Retina (tissue), 1 donor: ENCODE results near the gene LRRC74B.
A peak's percentile ranks its signal among the peaks of the same experiment; 100 is the strongest.
"Not testable (repeated sequence)": the region's sequence is repeated elsewhere in the genome, so short reads cannot be mapped to it uniquely, and the experiment has no call there.

ENCODE experiments used
- DNase-seq: peaks from one replicate; pipeline ENCODE4 v3.0.0-alpha.2; 2016

LRRC74B gene

DNA sequence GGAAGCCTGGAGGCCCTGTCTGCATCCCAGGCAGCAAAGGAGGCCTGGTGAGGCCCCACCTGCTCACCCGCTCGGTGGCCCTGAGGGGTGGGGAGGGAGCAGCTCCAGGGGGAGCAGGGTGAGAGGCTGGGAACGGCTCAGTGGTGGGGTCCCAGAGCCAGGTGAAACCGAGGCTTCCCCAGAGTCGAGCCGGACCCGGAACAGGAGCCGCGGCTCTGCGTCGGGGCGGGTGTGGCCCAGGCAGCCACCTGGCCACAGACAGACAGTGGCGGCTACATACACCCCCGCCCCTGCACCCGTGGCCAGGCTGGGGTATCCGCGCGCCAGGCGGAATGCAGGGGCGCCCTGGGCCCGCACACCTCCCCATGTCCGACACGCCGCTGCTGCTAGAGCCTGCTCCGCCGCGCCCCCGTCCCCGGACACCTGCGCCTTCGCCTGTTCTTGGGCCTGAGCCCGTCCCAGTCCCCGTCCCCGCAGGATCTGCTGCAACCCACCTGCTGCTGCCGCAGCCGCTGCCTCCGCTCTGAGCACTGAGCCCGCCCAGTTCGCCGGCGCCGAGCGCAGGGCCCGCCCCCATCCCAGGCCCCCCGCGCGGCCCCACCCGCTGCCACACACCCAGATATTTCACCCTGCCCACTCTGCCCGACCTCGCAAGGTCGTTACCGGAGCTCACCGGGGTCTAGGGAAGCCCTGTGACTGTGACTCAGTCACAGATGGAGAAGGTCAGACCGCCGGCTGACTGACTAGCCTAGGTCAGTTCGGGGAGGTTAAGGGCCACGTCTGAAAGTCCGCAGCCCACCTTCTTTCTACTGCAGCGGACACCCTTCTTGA, 13.5 kb upstream of the LRRC74B start, which contains the start of gene SLC7A4:
TSS of gene SLC7A4 (minus strand) at position 525 of the 831 bp plus-strand sequence. CDS start 749 bp downstream, outside the sequence.
- DNase-seq = peak; percentile 60

DNA sequence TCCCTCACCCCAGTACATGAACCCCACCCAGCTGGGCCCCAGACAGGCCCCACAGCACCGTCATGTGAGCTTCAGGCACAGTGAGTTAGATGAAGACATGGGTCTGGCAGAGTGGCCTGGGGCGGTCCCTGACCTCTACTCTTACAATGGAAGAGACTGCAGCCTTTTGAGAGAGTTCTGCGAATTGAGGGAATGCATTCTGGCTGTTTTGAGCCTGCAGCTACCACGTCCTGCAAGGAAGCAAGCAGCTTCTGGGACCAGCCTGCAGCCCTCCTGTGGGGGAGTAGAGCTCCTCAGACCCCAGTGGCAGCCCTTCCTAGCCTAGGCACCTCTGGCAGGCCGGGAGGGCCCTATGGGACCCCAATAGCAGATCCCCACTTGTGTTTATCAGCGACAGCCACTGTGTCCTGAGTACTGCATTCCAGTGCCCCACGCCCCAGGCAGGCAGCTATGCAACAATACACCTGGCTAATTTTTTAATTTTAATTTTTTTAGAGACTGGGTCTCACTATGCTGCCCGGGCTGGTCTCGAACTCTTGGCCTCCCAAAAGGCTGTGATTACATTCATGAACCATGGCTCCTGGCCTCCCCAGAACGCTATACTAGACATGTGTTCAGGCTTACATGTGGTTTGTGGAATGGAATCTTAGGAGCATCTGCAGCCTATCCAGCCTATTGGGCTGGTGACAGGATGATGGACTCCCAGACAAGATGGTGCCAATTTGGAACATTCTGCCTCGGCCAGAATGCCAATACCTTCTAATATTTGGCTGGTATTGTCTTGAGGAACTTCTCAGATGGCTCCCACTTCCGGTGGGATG, 12.7 kb upstream of the LRRC74B start:
- DNase-seq = no peak

DNA sequence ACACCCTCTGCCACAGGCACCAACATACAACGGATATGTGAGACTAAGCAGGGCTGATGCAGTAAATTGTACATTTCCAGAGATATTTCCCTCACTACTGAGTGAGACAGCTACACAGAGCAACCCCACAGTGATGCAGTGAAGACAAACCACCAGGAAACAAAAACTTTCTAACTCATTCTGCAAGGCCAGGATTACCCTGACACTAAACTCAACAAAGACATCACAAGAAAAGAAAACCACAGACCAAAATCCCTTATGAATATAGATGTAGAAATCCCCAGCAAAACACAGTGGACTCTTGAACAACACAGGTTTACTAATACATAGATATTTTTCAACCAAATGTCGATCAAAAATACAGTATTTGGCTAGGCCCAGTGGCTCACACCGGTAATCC, 11.9 kb upstream of the LRRC74B start:
- DNase-seq = no peak

DNA sequence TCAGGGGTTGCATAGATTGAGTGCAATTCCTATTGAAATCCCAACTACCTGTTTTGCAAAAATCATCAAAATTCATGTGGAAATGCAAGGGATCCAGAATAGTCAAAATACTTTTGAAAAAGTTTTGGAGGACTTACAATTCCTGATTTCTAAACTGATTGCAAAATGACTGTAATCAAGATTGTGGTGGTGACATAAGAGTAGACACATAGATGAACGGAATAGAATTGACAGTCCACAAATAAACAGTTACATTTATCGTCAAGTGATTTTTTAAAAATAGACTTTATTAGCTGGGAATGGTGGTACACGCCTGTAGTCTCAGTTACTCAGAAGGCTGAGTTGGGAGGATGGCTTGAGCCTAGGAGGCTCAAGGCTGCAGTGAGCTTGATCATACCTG, 10.8 kb upstream of the LRRC74B start:
- DNase-seq = no peak

DNA sequence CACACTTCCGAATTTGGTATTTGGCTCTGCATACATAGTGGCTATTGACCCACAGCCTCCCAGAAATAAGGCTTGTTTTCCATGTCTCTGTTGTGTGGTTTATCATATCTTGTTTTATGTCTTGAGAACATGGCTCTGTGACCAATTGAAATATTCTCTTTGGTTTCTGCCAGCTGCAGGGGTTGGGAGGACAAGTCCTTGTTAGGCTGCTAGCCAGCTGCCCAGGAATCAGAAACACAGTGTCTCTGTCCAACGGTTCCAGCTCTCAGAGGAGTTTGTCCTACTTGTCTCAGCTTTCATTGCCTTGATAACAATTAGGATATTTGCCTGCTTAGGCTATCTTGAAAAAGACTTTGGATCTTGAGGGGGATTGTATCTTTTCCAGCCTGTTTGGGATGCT, 7.3 kb upstream of the LRRC74B start:
- no peak for DNase-seq

DNA sequence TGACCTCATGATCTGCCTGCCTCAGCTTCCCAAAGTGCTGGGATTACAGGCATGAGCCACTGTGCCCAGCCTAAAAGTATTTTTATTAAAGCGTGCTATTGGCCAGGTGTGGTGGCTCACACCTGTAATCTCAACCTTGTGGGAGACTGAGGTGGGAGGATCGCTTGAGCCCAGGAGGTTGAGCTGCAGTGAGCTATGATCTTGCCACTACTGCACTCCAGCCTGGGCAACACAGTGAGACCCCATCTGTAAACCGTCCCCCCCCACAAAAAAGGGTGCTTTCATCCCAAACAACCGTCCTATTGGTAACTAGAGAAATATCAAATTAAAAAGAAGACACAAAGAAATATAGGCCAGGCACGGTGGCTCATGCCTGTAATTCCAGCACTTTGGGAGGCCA, 6.6 kb upstream of the LRRC74B start:
- not testable (repeated sequence) for DNase-seq

DNA sequence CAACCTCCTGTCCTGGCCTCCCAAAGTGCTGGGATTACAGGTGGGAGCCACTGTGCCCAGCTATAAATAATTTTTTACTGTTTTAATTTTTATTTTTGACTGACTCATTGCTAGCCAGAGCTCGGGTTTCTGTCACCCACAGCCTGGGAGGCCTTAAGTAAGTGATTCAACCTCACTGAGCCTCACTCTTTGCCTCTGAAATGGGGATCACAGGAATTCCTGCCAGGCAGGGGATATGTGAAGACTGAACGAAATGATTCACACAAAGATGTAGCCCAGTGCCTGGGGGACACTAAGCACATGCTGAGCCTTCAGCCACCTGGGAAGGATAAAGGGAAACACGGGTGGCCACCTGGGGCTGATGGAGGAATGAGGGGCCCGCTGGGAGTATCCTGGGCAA, 3.8 kb upstream of the LRRC74B start:
- no peak for DNase-seq

DNA sequence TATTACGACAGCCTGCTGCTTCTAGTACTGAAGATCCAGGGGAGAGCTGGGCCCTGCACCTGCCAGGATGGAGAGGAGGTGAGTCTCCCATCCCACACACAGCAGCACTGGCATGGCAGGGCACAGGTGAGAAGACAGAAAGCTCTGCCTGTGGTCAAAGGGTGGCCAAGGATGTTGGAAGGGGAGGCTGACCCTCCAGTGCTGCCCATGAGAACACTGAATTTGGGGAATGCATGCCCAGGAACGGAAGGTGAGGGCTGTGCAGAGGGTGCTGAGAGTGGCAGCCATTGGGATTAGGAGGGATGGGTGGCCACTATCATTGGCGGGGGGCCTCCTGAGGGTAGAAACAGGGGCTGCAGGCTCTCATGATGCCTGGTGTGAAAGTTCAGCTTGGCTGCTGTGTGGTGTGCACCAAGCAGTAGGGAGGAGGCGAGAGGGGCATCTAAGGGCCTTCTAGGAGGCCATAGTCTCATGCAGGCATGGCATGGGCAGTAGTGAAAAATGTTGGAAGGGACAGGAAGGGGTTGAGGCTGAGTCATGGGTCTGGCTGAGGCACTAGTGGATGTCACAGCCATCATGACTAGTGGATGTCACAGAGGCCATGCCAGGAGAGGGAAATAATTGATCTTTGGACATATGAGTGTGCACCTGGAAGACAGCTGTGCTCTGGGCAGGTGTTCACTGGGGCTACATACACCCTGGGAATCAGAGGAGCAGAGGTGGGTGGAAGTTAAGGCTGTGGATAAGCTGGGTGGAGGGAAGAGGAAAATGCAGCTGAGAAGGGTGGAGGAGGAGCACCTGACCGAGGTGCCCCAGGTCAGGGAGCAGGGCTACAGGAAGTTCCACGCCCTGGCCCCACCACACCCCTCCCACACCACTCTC, 2.5 kb upstream of the LRRC74B start:
- DNase-seq = no peak

DNA sequence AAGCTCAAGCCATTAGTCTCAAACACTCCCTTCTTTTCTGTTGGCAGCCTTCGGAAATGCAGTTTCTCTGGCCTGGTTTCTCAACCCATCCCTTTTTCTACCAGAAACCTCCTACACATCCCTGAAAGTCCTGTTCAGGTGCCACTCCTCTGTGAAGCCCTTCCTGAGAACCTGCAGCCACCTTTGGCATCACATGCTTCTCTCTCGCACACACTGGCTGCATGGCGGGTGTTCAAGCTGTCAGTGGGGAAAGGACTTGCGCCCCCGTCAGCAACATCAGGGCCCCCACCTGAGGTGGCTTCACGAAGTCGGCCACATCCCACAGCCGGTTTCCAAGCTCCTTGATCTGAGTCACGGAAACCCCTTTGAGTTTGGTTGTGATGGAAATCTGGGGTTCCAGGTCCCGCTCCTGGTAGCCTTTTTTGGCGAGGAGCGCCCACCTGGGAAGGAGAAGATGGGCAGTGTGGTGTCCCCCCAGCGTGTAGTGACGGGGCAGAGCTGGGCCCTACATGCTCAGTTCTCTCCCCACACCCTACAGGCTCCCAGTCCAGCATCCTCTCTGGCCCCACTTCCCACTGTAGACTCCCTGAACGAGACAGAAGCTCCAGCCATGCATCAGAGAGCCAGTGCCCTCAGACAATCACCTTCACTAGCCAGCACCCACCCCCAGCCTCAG, 1.7 kb upstream of the LRRC74B start:
- no peak for DNase-seq

DNA sequence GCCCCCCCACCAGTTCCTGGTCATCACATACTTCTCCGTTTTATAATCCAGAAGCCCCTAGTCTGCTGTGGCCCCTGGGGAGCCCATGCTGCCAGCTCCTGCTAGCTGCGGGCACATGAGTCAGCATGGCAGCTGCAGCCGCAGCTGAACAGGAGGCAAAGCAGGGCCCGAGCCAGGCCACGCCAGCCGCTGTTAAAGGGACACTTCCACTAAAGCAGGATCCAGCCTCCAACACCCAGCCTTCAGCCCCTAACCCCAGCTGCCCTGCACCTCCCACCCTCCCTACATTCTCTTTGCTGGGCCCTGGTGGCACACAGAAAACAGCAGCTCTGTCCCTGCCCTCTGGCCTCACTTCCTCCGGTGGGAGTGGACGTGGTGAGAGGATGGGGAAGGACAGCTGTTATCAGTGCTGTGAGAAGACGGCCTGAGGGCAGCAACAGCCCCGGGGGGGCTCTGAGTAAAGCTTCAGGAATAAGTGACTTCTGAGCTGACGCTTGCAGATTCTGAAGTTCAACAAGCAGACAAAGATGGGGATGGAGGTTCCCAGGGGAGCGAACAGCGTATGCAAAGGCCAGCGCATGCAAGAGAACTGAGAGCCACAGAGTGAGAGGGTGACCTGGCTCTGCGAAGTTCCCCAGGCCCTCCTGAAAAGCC, 688 bp upstream of the LRRC74B start:
- DNase-seq = no peak

DNA sequence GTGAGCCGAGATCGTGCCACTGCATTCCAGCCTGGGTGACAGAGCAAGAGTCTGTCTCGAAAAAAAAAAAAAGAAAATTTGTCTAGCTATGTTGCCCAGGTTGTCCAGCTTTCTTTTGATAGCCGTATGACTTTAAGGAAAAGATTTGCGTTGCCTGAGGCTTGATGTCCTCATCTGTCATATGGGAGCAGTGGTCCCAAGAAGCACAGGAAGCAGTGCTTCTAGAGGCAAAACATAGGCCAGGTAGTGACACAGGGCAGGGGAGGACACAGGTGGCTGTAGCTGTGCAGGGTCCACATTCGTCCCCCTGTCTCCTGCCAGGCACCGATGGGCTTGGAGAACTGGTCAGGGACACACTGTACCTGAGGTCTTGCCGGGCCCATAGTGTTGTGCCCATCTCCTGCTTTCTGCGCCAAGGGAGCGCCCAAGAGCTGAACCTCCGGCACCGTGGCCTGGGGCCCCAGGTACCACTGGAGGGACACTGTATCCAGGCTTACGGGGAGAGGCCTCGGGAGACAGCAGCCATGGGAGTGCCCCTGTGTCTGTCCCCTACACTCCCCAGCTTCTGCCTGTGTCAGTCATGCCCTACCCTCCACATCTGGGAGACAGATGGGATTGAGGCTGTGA, 1.4 kb downstream of the LRRC74B start:
- no peak for DNase-seq

DNA sequence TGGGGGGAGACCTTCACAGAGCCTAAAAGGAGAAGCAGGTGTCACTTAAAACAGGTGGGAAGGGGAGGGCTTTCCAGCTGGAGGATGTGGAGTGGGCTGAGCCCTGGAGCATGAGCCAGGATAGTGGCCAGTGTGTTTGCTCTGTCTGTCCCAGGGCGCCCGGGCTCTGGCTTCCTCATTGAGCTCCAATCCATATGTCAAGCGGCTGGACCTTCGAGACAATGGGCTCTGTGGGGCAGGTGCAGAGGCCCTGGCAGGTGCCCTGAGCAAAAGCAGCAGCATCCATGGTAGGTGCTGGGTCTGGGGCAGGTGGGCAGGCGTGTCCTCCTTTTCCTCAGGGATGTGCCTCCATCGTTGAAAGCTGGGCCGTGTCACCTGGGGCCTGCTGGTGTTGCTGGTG, 2.0 kb downstream of the LRRC74B start:
- no peak for DNase-seq

DNA sequence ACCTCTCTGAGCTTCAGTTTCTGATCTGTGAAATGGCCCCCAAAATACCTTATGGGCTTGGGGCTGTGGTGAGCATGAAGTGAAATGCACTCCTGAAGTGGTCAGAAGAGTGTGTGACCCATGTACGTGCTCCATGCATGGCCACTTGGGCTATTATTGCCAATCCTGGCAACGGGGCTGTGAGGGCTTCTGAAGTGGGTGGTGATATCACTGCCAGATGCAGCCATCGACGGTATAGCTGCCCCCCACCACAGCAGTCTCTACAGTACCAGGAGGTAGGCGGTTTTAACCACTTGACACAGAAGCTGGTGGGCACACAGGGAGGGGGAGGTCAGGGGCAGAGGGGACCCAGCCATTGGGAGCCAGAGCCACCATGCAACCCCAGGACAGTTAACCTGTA, 2.7 kb downstream of the LRRC74B start:
- not testable (repeated sequence) for DNase-seq

DNA sequence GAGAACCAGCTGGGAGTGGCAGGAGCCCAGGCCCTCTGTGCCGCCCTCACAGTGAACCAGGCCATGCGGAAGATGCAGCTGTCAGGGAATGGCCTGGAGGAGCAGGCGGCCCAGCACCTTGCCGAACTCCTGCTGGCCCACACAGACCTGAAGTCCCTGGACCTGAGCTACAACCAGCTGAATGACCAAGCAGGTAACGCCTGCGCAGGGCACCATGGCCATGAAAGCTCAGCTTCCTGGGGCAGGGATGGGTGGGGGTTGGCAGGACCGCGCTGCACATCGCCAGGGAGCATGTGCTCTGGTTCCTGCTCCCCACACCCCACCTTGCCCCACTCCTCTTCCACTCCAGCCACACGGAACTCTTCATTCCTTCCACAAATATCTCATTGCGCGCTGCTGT, 3.2 kb downstream of the LRRC74B start:
- not testable (repeated sequence) for DNase-seq

DNA sequence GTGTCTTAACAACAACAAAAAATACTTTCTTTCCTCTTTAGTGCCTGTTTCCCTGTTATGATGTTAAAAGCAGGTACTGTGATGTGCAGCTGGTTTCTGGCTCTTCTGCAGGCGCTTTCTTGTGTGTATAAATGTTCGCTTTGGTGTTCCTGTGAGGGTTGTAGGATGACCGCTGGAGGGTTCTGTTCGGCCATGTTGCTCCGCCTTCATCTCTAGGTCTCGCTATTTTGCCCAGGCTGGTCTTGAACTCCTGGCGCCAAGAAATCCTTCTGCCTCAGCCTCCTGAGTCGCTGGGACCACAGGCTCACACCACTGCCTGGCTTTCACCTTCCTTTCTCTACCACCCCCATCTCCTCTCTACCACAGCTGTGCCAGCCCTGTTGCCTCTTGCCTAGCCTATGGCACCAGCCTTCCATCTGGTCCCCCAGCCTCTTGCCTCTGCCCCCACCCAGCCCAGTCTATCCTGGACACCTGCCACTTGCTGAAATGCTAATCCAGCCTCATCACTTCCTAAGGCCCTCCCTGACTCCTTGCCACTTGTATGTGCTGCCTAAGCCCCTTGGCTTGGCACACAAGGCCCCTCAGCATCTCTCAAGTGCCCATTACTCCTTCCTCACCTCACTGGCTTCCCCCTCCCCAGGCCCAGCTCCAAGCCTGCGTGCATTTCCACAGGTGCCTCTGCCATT, 5.5 kb downstream of the LRRC74B start:
- no peak for DNase-seq

DNA sequence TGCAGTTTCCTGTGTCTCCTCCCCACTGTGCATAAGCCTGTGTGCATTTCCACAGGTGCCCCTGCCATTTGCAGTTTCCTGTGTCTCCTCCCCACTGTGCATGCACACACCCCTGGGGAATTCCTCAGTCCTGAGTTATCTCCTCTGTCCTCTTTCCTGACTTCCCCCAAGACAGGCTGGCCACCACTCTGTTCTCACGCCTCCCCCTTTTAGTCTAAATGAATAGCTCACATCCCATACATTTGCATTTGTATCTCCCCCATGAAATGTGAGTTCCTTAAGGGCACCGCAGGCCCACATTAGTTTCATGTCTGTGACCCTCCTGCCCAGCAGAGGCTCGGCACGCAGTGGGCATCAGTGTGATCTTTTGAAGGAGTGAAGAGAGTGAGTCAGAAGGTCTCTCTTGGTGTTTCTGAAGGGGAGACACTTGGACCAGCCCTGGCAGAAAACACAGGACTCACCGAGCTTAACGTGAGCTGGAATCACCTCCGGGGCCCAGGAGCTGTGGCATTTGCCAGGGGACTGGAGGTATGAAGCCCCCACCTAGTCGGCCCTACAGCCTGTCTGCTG, 6.2 kb downstream of the LRRC74B start:
- no peak for DNase-seq

DNA sequence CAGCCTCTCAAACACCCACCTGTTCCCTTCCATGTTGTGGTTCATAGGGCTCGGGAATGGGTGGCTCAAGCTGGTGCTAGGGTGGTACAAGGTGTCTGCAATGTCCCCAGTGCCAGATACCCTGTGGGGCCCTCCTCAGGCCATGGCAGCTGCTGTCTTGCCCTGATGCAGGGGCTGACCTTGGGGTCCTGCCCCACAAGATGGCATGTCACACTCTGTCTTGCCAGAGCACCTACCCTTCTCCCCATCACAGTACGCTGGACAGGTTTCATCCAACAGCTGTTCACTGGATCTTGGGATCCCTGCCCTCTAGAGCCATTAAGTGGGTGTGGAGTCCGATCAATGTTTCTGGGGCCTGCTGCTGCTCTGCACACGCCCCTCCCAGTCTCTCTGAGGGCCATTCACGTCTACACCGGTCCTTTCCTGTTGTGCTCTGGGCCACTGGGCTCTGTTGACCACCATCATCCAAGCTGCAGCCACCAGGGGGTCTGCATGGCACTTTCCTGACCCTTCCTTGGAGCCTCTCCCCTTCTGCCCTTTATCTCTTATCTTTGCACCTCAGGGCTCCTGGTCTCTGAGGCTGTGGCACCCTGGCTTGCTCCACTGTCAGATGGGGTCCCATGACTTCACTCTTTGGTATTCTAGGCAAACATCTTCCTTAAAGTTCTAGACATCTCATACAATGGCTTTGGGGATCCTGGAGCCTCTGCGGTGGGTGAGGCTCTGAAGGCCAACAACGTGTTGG, 7.1 kb downstream of the LRRC74B start:
- DNase-seq = no peak

DNA sequence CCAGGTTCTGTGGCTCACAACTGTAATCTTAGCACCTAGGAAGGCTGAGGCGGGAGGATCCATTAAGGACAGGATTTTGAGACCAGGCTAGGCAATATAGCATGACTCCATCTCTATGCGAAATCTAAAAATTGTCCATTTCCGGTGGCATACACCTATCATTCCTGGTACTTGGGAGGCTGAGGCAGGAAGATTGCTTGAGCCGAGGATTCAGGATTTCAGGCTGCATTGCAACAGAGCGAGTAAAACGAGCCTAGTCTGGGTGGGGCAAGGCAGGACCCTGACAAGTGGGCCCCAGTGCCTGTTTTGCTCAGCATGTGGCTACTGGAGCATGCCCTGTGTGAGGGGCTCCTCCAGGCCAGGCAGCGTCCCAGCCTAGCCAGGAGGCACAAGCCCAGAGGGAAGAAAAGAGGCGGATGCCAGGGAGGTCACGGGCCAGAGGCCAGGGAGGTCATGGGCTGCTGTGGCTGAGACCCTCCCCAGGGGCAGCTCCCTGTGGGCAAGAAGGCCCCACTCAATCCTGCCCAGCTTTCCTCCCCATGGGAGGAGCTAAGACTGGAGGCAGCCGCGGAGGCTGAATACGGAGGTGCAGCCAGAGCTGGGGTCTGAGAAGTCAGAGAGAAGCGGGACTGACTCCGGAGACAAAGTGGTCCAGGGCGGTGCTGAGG, 8.4 kb downstream of the LRRC74B start:
- no peak for DNase-seq
